ENCODE measurements around the gene SND1.
"Not testable (repeated sequence)": the region's sequence is repeated elsewhere in the genome, so short reads cannot be mapped to it uniquely, and the experiment has no call there.

SND1 gene

DNA sequence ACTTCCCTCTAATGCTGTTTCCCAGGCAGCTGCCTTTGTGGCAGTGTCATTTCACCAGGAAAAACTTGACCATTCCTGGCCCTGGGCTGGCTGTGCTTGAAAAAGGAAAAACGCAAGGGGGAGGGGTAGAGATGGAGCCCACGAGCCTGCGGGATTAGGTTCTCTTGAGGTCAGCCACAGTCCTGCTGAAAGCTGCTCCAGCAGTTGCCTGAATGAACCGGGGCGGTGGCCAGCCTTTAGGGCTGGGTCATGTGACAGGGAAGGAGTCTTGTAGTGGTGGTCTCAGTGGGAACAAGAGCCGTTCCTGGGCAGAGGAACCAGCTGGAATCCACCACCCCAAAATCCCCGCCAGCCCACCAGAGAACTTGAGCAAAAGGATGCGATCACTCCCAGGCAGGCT lies 430.4 kb downstream of the SND1 start:
- DNase-seq (ENCODE audit: low spot score) = no peak
- no peak for FAIRE-seq

DNA sequence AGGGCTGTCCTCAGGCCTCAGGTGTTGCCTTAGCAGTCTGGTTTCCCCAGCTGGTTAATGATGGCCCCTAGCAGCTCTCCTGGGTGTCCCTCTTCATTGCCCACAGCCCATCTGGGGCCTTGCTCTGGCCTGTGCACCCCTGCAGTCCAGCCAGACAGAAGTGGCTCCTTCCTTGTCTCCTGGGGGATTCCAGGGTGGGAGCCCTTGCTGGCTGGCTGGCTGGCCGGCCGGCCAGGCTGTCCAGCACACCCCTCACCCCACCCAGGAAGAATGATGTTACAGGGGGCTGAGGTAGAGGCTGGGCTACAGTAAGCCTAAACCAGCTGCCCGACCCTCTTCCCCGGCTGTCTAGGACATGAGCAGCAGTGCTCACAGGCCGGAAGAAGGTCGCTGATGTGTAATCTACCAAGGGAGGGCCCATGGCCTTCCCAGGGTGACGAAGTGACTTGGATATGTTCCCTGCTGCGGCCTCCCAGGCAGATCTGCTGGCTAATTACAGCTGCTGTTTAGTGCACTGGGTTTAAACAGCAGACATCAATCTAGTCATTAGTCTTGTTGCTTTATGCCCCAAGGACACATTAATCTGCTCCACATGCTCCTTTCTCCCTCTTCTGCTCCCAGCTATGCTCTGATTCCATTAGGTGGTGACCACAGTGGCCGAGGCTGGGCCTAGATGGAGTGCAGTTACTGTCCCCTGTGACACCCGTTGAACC lies 433.1 kb downstream of the SND1 start:
- FAIRE-seq (no peak), DNase-seq (ENCODE audit: low spot score) (no peak)

DNA sequence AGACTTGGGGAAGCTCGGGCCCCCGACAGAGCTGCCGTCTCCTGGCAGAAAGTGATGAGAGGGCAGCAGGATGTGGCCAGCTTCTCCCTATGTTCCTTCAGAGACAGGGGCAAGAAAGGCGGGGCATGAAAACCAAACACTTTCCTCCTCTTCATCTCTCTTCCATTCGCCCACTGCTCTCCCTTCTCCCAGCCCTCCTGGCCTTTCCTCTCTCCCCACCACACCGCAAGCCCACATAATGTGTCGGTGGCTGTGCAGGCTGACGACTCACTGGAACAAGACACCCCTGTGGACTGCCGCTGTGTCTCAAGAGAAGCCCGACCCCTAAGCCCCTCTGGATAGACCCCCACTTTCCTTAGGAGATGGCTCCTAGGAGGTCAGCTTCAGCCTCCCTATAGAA lies 438.5 kb downstream of the SND1 start:
- DNase-seq (ENCODE audit: low spot score) (no peak), FAIRE-seq (no peak)

DNA sequence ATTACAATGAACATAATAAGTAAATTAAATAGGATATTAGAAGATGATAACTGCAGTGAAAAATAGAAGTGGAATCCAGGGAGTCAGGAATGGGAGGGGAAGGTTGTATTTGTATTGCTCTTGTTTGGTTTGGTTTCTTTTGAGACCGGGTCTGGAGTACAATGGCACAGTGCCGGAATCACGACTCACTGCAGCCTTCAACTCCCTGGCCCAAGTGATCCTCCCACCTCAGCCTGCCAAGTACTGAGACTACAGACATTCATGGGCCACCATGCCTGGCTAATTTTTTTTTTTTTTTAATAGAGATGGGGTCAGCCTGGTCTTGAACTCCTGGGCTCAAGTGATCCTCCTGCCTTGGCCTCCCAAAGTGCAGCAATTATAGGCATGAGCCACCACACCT lies 439.1 kb downstream of the SND1 start:
- DNase-seq (ENCODE audit: low spot score) = no peak
- FAIRE-seq = no peak

DNA sequence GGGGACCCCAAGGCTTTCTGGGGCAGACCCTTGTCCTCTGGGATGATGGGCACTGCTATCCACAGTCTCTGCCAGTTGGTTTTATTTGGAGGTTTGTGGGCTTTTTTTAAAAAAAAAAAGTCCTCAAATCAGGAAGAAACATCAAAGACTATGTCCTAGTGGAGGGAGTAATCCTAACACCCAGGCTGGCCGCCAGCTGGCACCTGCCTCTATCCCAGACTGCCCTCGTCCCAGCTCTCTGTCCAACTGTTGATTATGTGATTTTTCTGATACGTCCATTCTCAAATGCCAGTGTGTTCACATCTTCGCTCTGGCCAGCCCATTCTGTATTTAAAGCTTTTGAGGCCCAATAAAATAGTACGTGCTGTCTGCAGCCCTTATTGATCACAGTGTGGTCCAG lies 440.2 kb downstream of the SND1 start:
- FAIRE-seq = no peak
- DNase-seq (ENCODE audit: low spot score) = no peak

DNA sequence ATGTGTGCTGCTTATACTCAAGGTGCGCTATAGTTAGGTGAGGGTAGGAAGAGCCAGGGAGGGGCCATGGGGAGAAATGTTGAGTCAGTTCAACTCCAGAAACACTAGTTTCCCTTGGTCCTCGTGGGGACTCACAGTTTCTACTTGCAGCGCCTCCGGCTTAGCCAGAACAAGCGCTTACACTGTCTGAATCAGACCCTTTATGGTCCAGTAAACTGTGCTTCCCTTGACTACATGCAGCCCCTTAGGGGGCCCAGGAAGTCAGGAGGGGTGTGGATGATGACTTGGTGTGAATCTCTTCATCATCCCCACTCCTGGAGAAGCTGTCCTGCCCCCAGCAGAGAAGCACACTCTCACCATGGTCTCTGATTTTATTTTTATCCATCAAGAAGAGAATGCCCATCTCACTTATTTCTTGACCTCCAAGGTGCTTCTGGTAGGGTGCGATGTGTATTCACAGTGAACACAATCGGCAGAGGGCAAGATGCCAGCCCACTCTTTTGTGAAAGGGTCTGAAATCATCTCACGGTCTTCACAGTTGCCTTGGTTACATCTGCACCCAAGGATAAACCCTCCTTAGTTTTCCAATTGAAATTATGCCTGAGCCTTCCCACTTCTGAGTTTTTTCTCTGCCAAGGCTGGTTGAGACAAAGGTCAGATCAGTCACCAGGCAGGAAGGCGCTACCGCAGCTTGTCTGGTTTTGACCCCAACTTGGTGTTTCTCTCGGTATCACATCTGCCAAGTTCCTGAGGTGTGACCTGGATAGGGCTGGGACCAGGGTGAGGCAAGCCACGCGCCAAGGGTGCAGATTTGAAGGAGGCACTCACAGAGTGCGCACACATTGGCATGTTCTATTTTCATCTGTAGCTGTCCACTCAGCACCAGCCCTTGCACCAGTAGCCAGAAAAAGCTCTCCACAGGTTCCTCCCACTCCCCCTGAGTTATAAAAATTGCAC lies 441.9 kb downstream of the SND1 start:
- no peak for DNase-seq (ENCODE audit: low spot score)
- FAIRE-seq = no peak

DNA sequence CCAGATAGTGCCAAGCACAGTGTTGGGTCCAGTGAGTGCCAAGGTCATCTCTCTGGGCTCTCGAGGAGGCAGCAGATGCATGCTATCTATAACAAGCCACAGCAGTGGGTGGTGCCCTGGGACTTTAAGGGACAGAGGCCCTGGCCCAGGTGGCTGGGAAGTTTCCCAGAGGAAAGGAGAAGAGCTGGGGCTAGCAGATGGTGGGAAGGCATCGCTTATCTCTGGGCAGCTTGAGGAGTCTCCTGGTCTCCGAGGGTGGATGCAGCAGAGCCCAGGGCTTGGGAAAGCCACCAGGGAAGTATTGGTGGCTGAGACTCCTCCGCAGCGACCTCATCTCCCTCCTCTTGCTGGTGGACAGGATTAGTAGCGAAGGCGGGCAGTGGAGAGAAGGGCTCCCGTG lies 442.7 kb downstream of the SND1 start:
- FAIRE-seq = no peak

DNA sequence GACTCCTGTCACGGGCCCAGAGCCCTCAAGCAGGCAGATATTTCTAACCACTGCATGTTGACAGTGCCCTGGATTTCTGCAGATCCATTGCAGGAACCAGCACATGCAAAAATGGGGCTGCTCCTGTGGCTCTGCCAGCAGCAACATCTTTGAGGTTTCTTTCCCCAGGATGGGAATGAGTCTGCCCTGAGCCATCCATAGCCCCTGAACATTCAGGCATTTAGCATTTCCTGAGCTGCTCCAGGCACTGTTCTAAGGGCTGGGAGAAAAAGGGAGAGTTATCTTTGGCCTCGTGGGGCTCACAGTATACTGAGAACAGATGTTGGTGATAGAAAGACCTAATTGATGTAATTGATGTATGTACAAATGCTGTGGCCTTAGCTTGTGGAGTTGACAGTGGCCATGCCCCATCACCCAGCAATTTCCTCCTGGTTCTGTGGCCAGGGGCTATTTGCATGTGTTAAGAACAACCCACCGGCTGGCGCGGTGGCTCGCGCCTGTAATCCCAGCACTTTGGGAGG lies 445.3 kb downstream of the SND1 start:
- DNase-seq (ENCODE audit: low spot score) (no peak), FAIRE-seq (no peak)

More for the DNA sequence above, 442.7 kb downstream of the SND1 start:
- DNase-seq (ENCODE audit: low spot score) = no peak

DNA sequence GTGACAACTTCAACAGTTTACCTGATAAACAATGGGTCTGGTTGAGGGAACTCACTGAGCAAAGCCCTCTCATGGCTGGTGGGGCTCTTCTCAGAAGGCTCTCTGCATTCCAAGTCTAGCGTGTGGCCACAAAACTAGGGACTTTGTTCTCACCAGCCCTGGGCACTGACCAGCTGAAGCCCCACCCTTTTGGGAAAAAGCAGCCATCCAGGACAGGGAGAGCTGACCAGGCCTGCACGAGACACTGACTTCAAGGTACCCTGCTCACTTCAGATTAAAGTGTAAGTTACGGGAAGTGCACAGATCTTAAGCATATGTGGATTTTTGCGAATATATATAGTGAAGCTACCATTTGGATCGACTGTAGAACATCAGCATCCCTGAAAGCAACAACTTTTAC lies 446.6 kb downstream of the SND1 start:
- DNase-seq (ENCODE audit: low spot score) = peak; percentile 19
- no peak for FAIRE-seq

DNA sequence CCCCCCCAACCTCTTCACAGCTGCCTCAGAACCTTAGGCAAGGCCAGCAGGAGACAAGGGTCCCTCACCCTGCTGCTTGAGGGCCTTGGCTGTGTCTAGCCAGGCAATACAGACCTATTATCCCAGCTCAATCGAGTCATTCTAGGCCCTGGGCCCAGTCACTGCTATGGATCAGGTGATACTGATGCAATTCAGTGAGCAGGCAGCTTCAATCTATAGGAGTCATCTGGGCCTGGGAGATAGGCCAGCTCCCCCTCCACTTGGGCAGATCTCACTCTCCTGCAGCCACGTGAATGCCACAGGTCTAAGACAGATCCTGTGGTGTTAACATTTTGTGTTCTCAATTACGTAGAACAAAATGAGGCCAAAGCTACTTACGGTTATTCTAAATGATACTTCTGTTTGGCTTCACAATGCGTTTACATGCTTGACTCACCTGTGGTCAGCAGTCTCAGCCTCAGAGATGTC lies 447.2 kb downstream of the SND1 start:
- peak; percentile 18 for DNase-seq (ENCODE audit: low spot score)
- no peak for FAIRE-seq

DNA sequence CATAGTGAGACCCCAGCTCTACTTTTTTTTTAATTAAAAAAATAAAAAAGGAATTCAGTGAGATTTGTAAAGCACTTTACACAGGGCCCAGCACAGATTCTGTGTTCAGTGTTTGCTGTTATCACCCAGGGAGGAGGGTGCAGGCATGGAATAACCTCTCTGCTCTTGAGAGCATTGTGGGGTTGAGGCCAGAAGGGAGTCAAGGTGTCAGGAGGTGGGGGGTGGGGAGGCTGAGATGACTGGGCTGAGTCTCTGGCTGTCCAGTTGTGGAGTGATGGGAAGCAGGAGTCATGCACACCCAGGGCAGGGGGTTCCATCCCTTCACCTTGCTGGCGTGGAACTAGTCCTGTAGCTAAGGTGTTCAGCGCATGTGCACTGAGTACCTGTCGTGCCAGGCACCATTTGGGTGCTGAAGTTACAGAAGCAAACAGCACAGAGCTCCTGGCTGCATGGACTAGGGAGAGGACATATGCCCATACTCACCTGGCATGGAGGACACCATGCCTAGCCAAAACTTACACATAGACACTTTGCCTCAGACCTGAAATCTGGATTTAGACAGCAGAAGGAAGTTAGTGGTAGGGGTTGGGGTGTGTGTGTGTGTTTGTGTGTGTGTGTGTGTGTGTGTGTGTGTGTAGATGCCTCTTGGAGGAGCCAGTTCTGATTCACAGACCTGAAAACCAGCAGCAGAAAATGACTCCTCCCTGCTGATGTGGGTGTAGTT lies 448.4 kb downstream of the SND1 start:
- DNase-seq (ENCODE audit: low spot score) (no peak), FAIRE-seq (no peak)

DNA sequence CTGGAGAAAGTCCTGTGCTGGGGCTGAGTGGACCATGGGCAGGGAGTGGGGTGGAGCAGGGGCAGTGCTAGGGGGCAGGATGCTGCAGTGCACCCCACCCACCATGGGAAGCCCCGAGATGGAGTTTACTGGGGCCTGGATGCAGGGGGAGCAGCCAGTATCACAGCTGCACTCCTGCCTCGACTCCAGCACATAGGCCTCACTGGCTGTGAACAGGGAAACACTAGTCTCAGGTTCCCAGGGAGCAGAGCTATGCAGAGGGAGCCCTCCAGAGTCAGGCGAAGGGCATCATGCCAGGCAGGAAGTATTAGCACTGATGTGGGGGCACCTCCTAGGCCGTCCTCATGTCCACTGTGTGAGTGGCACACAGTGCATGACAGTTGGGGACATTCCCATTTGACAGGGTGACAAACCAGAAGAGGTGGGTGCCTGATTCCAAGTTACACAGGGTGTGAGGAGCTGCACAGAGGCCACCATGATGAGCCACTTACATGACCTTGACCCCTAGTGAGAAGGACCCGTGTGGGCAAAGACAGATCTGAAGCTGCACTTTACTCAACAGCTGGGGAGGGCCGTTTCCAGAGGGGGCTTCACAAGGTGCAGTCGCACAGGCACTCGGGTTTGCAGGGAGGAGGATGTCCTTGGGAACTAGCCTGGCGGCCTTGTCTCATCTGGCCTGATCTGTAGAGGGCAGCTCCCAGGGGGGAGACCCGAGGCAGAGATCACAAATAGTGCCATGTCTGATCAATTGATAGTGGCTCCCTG lies 449.1 kb downstream of the SND1 start:
- FAIRE-seq = no peak
- DNase-seq (ENCODE audit: low spot score) = no peak

DNA sequence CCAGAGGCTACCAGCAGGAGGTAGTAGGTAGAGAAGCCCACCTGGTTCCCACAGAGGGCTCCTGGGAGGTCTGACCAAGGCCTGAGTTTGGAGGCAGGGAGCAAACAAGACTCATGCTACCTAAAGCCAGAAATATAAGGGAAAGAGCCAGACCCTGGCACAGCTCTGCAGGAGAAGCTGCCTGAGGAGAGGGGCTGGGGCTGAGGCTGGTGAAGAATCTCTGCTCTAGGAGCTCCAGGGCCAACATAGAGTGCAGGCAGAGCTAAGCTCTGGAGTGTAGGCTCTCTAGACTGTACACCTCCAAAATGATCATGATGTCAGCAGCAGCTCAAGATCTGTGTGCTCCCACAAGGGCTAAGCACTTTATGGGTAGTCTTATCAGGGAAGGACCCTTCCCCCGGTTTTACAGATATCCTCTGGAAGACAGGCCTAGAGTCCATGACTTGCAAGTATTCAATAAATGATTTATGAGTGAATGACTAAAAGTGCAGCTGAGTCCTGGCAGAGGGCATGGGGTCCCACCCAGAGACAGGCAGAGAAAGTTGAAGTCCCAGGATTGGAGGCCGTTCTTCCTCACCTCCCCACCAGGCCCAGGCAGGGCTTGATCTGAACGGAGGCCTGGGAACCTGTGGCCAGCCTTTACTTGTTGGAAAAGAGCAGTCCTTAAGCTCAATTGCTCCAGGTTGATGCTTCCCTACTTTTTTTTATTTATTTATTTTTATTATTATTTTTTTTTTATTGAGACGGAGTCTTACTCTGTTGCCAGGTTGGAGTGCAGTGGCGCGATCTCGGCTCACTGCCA lies 450.7 kb downstream of the SND1 start:
- no peak for FAIRE-seq
- DNase-seq (ENCODE audit: low spot score) = no peak

DNA sequence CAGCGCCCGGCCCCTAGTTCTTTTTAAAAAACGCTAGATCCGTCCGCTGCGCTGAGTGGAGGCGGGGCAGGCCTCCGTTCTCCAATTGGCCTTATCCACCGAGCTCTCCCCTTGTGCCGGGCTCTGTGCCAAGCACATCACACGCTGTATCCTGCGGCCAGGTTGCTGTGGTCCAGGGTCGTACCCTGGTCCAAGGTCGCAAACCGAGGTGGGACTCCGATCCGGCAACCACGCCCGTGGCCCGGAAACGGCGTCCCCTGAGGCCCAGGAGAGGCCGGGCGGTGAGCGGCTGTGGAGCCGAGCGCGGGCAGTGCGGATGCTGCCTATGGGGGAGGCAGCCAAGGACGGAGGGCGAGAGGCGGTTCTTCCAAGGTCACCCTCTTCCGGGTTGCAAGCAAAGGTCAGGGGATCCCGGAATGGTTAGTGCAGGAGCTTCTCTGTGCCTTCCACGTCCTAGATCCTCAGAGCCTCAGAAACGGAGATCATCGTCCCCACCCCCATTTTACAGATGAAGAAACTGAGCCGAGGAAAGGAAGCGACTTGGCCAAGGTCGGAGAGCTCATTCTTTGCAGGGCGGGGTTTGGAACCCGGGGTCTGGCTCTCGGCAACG lies 451.6 kb downstream of the SND1 start:
- FAIRE-seq (no peak), DNase-seq (ENCODE audit: low spot score) (no peak)

DNA sequence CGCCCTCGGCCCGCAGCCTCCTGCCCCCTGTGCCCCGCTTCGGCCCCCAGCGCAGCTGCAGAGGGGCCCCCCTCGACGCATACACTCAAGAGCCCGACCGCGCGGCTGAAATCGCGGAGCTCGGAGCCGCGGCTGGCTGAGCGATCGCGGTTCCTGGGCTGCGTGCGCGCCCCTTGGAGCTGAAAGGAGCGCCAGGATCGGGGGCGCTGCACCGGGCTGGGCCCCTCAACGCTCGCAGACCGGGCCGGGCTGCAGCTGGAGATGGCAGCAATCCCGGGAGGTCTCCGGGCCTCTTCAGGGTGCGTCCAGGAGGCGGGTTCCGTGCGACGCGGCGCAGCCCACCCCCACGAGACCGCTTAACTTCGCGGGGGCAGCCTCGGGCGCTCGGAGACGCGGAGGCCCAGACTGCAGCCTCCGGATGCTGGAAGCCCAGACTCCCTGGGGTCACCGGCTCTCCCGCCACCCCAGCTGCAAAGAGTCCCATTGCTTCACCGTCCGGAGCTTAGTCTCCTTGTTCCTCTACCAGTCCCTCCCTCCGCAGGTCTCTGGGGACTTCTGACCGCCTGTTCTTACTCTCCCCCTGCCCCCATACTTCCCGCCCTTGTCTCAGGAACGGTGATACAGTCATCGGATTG lies 452.2 kb downstream of the SND1 start:
- no peak for DNase-seq (ENCODE audit: low spot score)
- no peak for FAIRE-seq

DNA sequence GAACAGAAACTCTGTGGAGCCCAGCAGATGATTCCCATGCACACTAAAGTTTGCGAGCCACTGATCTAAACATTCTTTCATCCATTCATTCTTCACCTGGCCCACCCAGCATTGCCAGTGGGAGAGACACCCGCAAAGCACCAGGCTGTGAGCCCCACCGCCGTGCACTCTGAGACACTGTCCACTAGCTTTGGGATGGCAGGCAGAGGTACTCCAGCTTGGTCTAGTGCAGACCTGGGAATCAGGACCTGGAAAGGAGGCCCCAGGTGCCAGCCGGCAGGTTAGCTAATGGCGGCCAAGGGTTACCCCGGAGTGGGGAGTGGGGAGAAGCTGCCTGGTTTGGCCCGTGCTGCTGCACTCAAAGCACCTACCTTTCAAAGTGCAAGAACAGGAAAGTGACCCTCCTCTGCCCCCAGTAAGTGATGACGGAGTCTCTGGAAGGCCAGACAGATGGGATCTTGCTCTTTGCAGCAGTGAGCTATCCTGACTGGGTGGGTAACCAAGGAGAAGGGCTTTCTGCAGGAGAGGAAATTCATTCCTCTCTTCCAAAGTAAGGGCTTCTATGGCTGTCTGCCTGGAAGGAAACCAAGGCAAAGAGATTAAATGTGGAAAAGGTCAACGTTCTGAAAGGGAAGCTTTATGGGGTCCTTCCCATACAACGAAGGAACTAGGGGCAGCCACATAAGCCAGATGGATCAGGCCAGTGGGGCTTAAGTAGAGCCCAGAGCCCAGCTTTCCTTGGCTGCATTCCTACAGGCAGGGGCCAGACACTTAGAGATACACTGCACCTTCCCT lies 453.4 kb downstream of the SND1 start:
- FAIRE-seq (no peak), DNase-seq (ENCODE audit: low spot score) (no peak)

DNA sequence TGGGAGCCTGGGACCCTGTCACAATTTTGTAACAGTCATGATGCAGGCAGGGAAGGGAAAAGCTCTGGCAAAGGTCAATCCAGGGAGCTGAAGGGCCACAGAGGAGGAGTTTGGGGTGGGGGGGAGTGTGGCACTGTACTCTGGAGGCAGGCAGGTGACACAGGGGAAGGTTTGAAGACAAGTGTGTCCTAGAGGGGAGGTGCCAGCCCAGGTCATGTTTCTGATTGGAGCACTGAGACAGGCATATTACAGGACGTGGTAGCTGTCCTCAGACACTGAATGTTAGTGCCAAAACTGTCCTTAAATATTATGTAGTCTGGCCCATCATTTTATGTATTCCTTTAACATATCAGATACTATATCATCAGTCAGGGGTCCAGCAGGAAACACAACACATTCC lies 454.8 kb downstream of the SND1 start:
- DNase-seq (ENCODE audit: low spot score) = no peak
- FAIRE-seq = no peak

DNA sequence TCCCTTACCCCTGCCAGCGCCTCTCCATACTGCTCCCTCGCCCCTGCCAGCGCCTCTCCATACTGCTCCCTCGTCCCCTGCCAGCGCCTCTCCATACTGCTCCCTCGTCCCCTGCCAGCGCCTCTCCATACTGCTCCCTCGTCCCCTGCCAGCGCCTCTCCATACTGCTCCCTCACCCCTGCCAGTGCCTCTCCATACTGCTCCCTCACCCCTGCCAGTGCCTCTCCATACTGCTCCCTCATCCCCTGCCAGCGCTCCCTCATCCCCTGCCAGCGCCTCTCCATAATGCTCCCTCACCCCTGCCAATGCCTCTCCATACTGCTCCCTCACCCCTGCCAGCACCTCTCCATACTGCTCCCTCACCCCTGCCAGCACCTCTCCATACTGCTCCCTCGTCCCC lies 455.5 kb downstream of the SND1 start:
- not testable (repeated sequence) for DNase-seq (ENCODE audit: low spot score); FAIRE-seq
